HG03280 (cell line): Measurements from ENCODE around the gene GNLY.

Experiments
- ATAC-seq: cut with Tn5 transposase; IDR thresholded peaks from one replicate; pipeline ENCODE4 v1.9.1; 2021; ENCODE audit warnings: mild to moderate bottlenecking, moderate library complexity; ENCODE audit not compliant: unreplicated experiment

Gene GNLY

GRCh38 chr2:85741211-85741832 is 47.2 kb downstream of the GNLY start:
- ATAC-seq = no peak

GRCh38 chr2:85741833-85742455 is 47.8 kb downstream of the GNLY start:
- ATAC-seq = no peak

- no peak for ATAC-seq
Measured at GRCh38 chr2:85743304-85743978, 49.3 kb downstream of the GNLY start.

GRCh38 chr2:85744055-85744454 is 49.9 kb downstream of the GNLY start:
- ATAC-seq = no peak

GRCh38 chr2:85744741-85745601 is 50.8 kb downstream of the GNLY start:
- ATAC-seq = no peak

- ATAC-seq = no peak
Measured at GRCh38 chr2:85745619-85746018, 51.5 kb downstream of the GNLY start.

- no peak for ATAC-seq
Measured at GRCh38 chr2:85746321-85747004, 52.3 kb downstream of the GNLY start.

GRCh38 chr2:85747441-85747840 is 53.3 kb downstream of the GNLY start:
- no peak for ATAC-seq

- ATAC-seq = no peak
Measured at GRCh38 chr2:85748039-85748734, 54.0 kb downstream of the GNLY start.
